H1 (cell line): Measurements from ENCODE around the gene SPTY2D1. TPM values are rescaled to one million over a fixed set of nuclear protein-coding genes. Genes with fewer than 3 reads are reported as not detected.

ENCODE experiments used
- CTCF ChIA-PET: fragments of 300-600 bp; sonication (Branson Sonifier 250); formaldehyde crosslinking; loops from one replicate; lab custom pipeline; 2021; ENCODE audit not compliant: partially characterized antibody; lab: Charles Lee
- POLR2A ChIA-PET: fragments of 300-600 bp; sonication (Branson Sonifier 250); formaldehyde crosslinking; loops from one replicate; lab custom pipeline; 2021; ENCODE audit warnings: inconsistent platforms; ENCODE audit not compliant: partially characterized antibody; lab: Charles Lee
- DNase-seq, 2 experiments: peaks; one replicate each; pipeline versions ENCODE4 v3.0.0 to v3.0.0-alpha.2; 2010 to 2022; ENCODE audit warnings: low spot score in 2 of 2, low read depth in 1 of 2, mixed read lengths in 1 of 2
- FAIRE-seq: peaks from 2 replicates; lab custom pipeline; 2011; peaks lifted over from hg19 to GRCh38; lab: Jason Lieb, UNC
- H2AFZ ChIP-seq: 2 replicates; pipeline ENCODE4 v1.8.1; 2012; ENCODE audit warnings: low read length, inconsistent platforms
- H2AK5ac ChIP-seq: 2 replicates; pipeline ENCODE4 v1.6.1; 2013; ENCODE audit warnings: low read depth, low read length
- H2BK120ac ChIP-seq: replicated peaks from 2 replicates; pipeline ENCODE3; 2013; ENCODE audit warnings: low read depth, low read length, inconsistent platforms
- H2BK12ac ChIP-seq: 2 replicates; pipeline ENCODE4 v1.6.1; 2013; ENCODE audit warnings: low read depth, low read length
- H2BK15ac ChIP-seq: 2 replicates; pipeline ENCODE4 v1.6.1; 2013; ENCODE audit warnings: low read length
- H2BK20ac ChIP-seq: 2 replicates; pipeline ENCODE4 v1.6.1; 2013; ENCODE audit warnings: low read length
- H2BK5ac ChIP-seq: 2 replicates; pipeline ENCODE4 v1.6.1; 2013; ENCODE audit warnings: low read depth, low read length
- H3K14ac ChIP-seq: 2 replicates; pipeline ENCODE4 v1.6.1; 2013; ENCODE audit warnings: inconsistent platforms; ENCODE audit not compliant: insufficient read length
- H3K18ac ChIP-seq: 2 replicates; pipeline ENCODE4 v1.6.1; 2013; ENCODE audit warnings: low read length; ENCODE audit errors: extremely low read depth
- H3K23ac ChIP-seq: 2 replicates; pipeline ENCODE4 v1.6.1; 2013; ENCODE audit warnings: inconsistent platforms; ENCODE audit not compliant: insufficient read length
- H3K23me2 ChIP-seq: 2 replicates; pipeline ENCODE4 v1.6.1; 2013; ENCODE audit warnings: low read depth, low read length
- H3K27ac ChIP-seq: 2 replicates; pipeline ENCODE4 v1.6.1; 2011; ENCODE audit warnings: low read depth, low read length, inconsistent platforms
- H3K27me3 ChIP-seq, 4 experiments: replicated peaks in 1 of 4; 1 replicate in 1 of 4; 2 replicates in 3 of 4; pipeline versions ENCODE4 v1.6.1 to v1.8.1; 2011 to 2013; ENCODE audit warnings: low read length in 3 of 4, mild to moderate bottlenecking in 3 of 4, inconsistent platforms in 2 of 4, mixed read lengths in 2 of 4, moderate library complexity in 1 of 4; ENCODE audit not compliant: control insufficient read depth in 3 of 4, insufficient read depth in 3 of 4; ENCODE audit errors: extremely low read depth in 1 of 4
- H3K36me3 ChIP-seq, 4 experiments: 2 replicates each; pipeline versions ENCODE4 v1.6.1 to v1.8.1; 2011 to 2013; ENCODE audit warnings: mild to moderate bottlenecking in 4 of 4, low read length in 3 of 4, moderate library complexity in 2 of 4, control low read depth in 1 of 4, inconsistent platforms in 1 of 4; ENCODE audit not compliant: insufficient read depth in 4 of 4, control insufficient read depth in 2 of 4
- H3K4ac ChIP-seq: replicated peaks from 2 replicates; pipeline ENCODE3; 2013; ENCODE audit warnings: low read length, low read depth, mixed read lengths, inconsistent platforms; ENCODE audit not compliant: insufficient read length
- H3K4me1 ChIP-seq, 4 experiments: replicated peaks in 1 of 4; 1 replicate in 1 of 4; 2 replicates in 3 of 4; pipeline versions ENCODE4 v1.6.1 to v1.8.1; 2011 to 2013; ENCODE audit warnings: low read length in 3 of 4, inconsistent platforms in 2 of 4, mixed read lengths in 1 of 4; ENCODE audit not compliant: insufficient read depth in 4 of 4, control insufficient read depth in 3 of 4
- H3K4me2 ChIP-seq, 2 experiments: 2 replicates each; pipeline versions ENCODE4 v1.6.1 to v1.8.1; 2011 to 2013; ENCODE audit warnings: low read depth in 2 of 2, low read length in 2 of 2, control low read depth in 1 of 2, inconsistent platforms in 1 of 2, mild to moderate bottlenecking in 1 of 2; ENCODE audit not compliant: insufficient read depth in 1 of 2
- H3K4me3 ChIP-seq, 4 experiments: fragments of 200-600, 300-600 bp in 1 of 4; sonication (generic), shearing (Covaris generic), sonication (Bioruptor Twin) in 1 of 4; 2 replicates each; pipeline versions ENCODE4 v1.5.1 to v1.8.1; 2011 to 2016; ENCODE audit warnings: low read length in 4 of 4, low read depth in 3 of 4, control low read depth in 2 of 4, inconsistent platforms in 2 of 4, mild to moderate bottlenecking in 2 of 4, mixed read lengths in 1 of 4, moderate library complexity in 1 of 4; ENCODE audit not compliant: insufficient read depth in 2 of 4; ENCODE audit errors: extremely low read depth in 1 of 4
- H3K56ac ChIP-seq: replicated peaks from 2 replicates; pipeline ENCODE3; 2013; ENCODE audit warnings: low read depth, mild to moderate bottlenecking, mixed read lengths, low read length, inconsistent platforms; ENCODE audit not compliant: insufficient read length
- H3K79me1 ChIP-seq: 2 replicates; pipeline ENCODE4 v1.6.1; 2013; ENCODE audit warnings: low read depth, low read length, control low read depth
- H3K79me2 ChIP-seq, 2 experiments: 2 replicates each; pipeline versions ENCODE4 v1.6.1 to v1.8.1; 2012 to 2013; ENCODE audit warnings: low read length in 2 of 2, mild to moderate bottlenecking in 2 of 2, inconsistent platforms in 1 of 2; ENCODE audit not compliant: insufficient read depth in 2 of 2, control insufficient read depth in 1 of 2
- H3K9ac ChIP-seq, 4 experiments: replicated peaks in 1 of 4; 1 replicate in 1 of 4; 2 replicates in 3 of 4; pipeline versions ENCODE4 v1.6.1 to v1.8.1; 2011 to 2013; ENCODE audit warnings: low read depth in 3 of 4, low read length in 3 of 4, control low read depth in 2 of 4, mild to moderate bottlenecking in 2 of 4, moderate library complexity in 2 of 4, inconsistent platforms in 1 of 4; ENCODE audit errors: extremely low read depth in 1 of 4
- H3K9me3 ChIP-seq, 2 experiments: 2 replicates each; pipeline versions ENCODE4 v1.6.1 to v1.8.1; 2012 to 2013; ENCODE audit warnings: mild to moderate bottlenecking in 2 of 2, moderate library complexity in 2 of 2, control low read depth in 1 of 2, inconsistent platforms in 1 of 2, low read depth in 1 of 2, low read length in 1 of 2, mixed read lengths in 1 of 2; ENCODE audit not compliant: insufficient read depth in 2 of 2
- H4K20me1 ChIP-seq, 2 experiments: replicated peaks in 1 of 2; 2 replicates each; pipeline versions ENCODE3 to v1.8.1; 2011 to 2013; ENCODE audit warnings: inconsistent platforms in 2 of 2, low read length in 2 of 2, mild to moderate bottlenecking in 1 of 2; ENCODE audit not compliant: insufficient read depth in 2 of 2, control insufficient read depth in 1 of 2
- H4K5ac ChIP-seq: 2 replicates; pipeline ENCODE4 v1.6.1; 2013; ENCODE audit warnings: low read length, low read depth, mixed read lengths, inconsistent platforms; ENCODE audit not compliant: insufficient read length
- H4K8ac ChIP-seq: 2 replicates; pipeline ENCODE4 v1.8.0; 2013; ENCODE audit warnings: mild to moderate bottlenecking, moderate library complexity, low read length, inconsistent platforms; ENCODE audit not compliant: insufficient read depth; ENCODE audit errors: extremely low read depth
- H4K91ac ChIP-seq: replicated peaks from 2 replicates; pipeline ENCODE3; 2013; ENCODE audit warnings: low read length, mixed read lengths, inconsistent platforms; ENCODE audit not compliant: insufficient read length
- ASH2L ChIP-seq: fragments of 200-600, 300-600 bp; sonication (generic); IDR thresholded peaks from one replicate; pipeline ENCODE4 v1.7.1; 2017; ENCODE audit warnings: low read length
- BRCA1 ChIP-seq: IDR thresholded peaks from 2 replicates; pipeline ENCODE4 v1.6.1; 2012; ENCODE audit warnings: low read depth, low read length, improper control_type of control experiment
- CREB1 ChIP-seq: IDR thresholded peaks from 2 replicates; pipeline ENCODE4 v1.6.1; 2012; ENCODE audit warnings: inconsistent platforms
- CTBP2 ChIP-seq: IDR thresholded peaks from 2 replicates; pipeline ENCODE4 v1.7.0; 2011; ENCODE audit warnings: borderline replicate concordance, mild to moderate bottlenecking, moderate library complexity, mixed read lengths, low read length; ENCODE audit not compliant: insufficient read depth, insufficient read length
- EZH2 ChIP-seq: fragments of 200-600 bp; sonication (generic); IDR thresholded peaks from 2 replicates; pipeline ENCODE4 v1.7.1; 2012; ENCODE audit warnings: low read depth, mild to moderate bottlenecking, moderate library complexity, low read length, inconsistent platforms; ENCODE audit not compliant: severe bottlenecking
- FOSL1 ChIP-seq: IDR thresholded peaks from 2 replicates; pipeline ENCODE4 v1.6.1; 2011; ENCODE audit warnings: mild to moderate bottlenecking, low read depth, low read length, moderate library complexity; ENCODE audit not compliant: insufficient read depth
- MAX ChIP-seq: IDR thresholded peaks from 2 replicates; pipeline ENCODE4 v1.6.1; 2012; ENCODE audit warnings: inconsistent platforms
- NRF1 ChIP-seq: IDR thresholded peaks from 2 replicates; pipeline ENCODE4 v1.6.1; 2011; ENCODE audit warnings: mild to moderate bottlenecking, low read depth, low read length, improper control_type of control experiment
- POU5F1 ChIP-seq: IDR thresholded peaks from 2 replicates; pipeline ENCODE4 v1.6.1; 2011; ENCODE audit warnings: low read depth, mild to moderate bottlenecking, low read length, moderate library complexity
- RAD21 ChIP-seq, 2 experiments: IDR thresholded peaks in 1 of 2; conservative IDR thresholded peaks in 1 of 2; 2 replicates each; pipeline ENCODE4 v1.6.1; 2011; ENCODE audit warnings: low read depth in 2 of 2, low read length in 2 of 2, improper control_type of control experiment in 1 of 2, inconsistent platforms in 1 of 2, mild to moderate bottlenecking in 1 of 2, moderate library complexity in 1 of 2
- SIN3A ChIP-seq, 2 experiments: IDR thresholded peaks in 1 of 2; conservative IDR thresholded peaks in 1 of 2; 2 replicates each; pipeline ENCODE4 v1.6.1; 2011 to 2012; ENCODE audit warnings: low read length in 2 of 2, improper control_type of control experiment in 1 of 2, low read depth in 1 of 2, mild to moderate bottlenecking in 1 of 2
- SP1 ChIP-seq: IDR thresholded peaks from 2 replicates; pipeline ENCODE4 v1.6.1; 2011; ENCODE audit warnings: low read depth, low read length
- SP2 ChIP-seq: IDR thresholded peaks from 2 replicates; pipeline ENCODE4 v1.6.1; 2012; ENCODE audit warnings: mild to moderate bottlenecking, low read length, inconsistent platforms
- TEAD4 ChIP-seq: IDR thresholded peaks from 2 replicates; pipeline ENCODE4 v1.6.1; 2012; ENCODE audit warnings: low read depth, low read length, inconsistent platforms, mixed read lengths
- WGBS, 2 experiments: shearing (Covaris generic) in 1 of 2; methylation state at CpG; one replicate each; pipeline versions ENCODE4 v1.1.6 to v1.1.7; 2013 to 2015; ENCODE audit warnings: low lambda C conversion rate in 2 of 2, mixed read lengths in 2 of 2, inconsistent platforms in 1 of 2, low coverage in 1 of 2, missing lambda C conversion rate in 1 of 2; ENCODE audit not compliant: insufficient replicate concordance in 2 of 2, insufficient coverage in 1 of 2, insufficient read length in 1 of 2; ENCODE audit errors: extremely low coverage in 1 of 2, missing lambda C conversion rate in 1 of 2; 5-methylcytosine and 5-hydroxymethylcytosine counted together
- polyA plus RNA-seq, 7 experiments: library from polyadenylated mRNA; depleted of rRNA in 3 of 7; stranded (reverse) in 5 of 7; unstranded in 2 of 7; fragments of >200 nt in 5 of 7; fragments of 200-250 nt in 2 of 7; gene quantifications; 1 replicate in 5 of 7; 2 replicates in 1 of 7; 4 replicates in 1 of 7; pipeline versions ENCODE4 v1.2.1 to v1.2.3, GENCODE V29; 2011 to 2013; ENCODE audit warnings: missing spikeins in 2 of 7, mixed read lengths in 2 of 7
- total RNA-seq: library from RNA; stranded (reverse); fragmentation: NEBNext Ultra II Directional; extraction: Animal tissue kit (Norgen Biotek cat#: 25700); gene quantifications from 2 replicates; pipeline ENCODE4 v1.2.1, GENCODE V29; 2021

The SPTY2D1 gene
- total and polyA plus RNA-seq, 2 of the 8 experiments (the other 6 are each of a cell fraction or from before 2014, with no cell fraction given): 4.9 to 17.6 TPM

GRCh38 chr11:18614667-18615066 lies 19.5 kb downstream of the SPTY2D1 start:
- no peak for DNase-seq
- Histone ChIP-seq H3K23ac (no peak overlapping the region), H2BK20ac (no peak overlapping the region), H4K5ac (no peak overlapping the region), H4K8ac (no peak overlapping the region), H3K27ac (no peak overlapping the region), H4K91ac (no peak overlapping the region), H3K4ac (no peak overlapping the region), H3K27me3 (no peaks in the 10 kb centered on the region), H3K56ac (no peak overlapping the region), H3K4me1 (no peaks in the 10 kb centered on the region), H2BK12ac (no peak overlapping the region), H3K79me2 (peaks cover 0 to 17% of the 10 kb centered on the region in 2 experiments; a peak in 2 of 4 replicates), H3K9ac (no peak overlapping the region), H3K79me1 (no peaks in the 10 kb centered on the region), H3K18ac (no peak overlapping the region), H3K23me2 (no peaks in the 10 kb centered on the region), H3K4me2 (no peak overlapping the region), H2AFZ (no peak overlapping the region), H3K9me3 (no peaks in the 10 kb centered on the region), H2BK120ac (no peak overlapping the region), H4K20me1 (peaks cover 0 to 4% of the 10 kb centered on the region in 2 experiments), H3K36me3 (peaks cover 2 to 42% (median 20%) of the 10 kb centered on the region in 4 experiments; a peak in 7 of 8 replicates), H2BK5ac (no peak overlapping the region), H2AK5ac (no peak overlapping the region), H3K14ac (no peak overlapping the region), H2BK15ac (no peak overlapping the region), H3K4me3 (no peak overlapping the region)
- FAIRE-seq: no peak
- POLR2A ChIA-PET: interaction anchor here (1.1 kb wide), 1 partner anchor 11 kb away, joined by 3 read pairs; no protein-coding TSS in a partner anchor
- 87% methylated on average over 10 of the region's 10 CpGs; no CpG with 5 or more reads in 1 of the 2 experiments for WGBS, 2 experiments
- CTCF ChIA-PET: interaction anchor here (0.9 to 1.0 kb wide), 3 partner anchors 66 to 884 kb away, joined by 3 to 4 read pairs (median 4); no protein-coding TSS in a partner anchor
- TF ChIP-seq SP2: no peak
- no peak for TF ChIP-seq TEAD4
- no peak for TF ChIP-seq SP1
- no peak for TF ChIP-seq EZH2
- no peak for TF ChIP-seq CREB1
- TF ChIP-seq RAD21 (IDR thresholded peaks at IDR 0.05 in 1 of 2, conservative IDR thresholded peaks at IDR 0.05 in 1 of 2; ENCODE audit: low read depth in 2 of 2, low read length in 2 of 2): no peak
- TF ChIP-seq BRCA1: no peak
- no peak for TF ChIP-seq CTBP2
- TF ChIP-seq ASH2L: no peak
- TF ChIP-seq MAX: no peak
- TF ChIP-seq SIN3A (conservative IDR thresholded peaks at IDR 0.05 in 1 of 2, IDR thresholded peaks at IDR 0.05 in 1 of 2; ENCODE audit: low read depth in 1 of 2, low read length in 2 of 2): no peak
- TF ChIP-seq POU5F1: no peak
- no peak for TF ChIP-seq NRF1
- TF ChIP-seq FOSL1: no peak
